ENCODE data around the gene EFCAB9.

- no peak for TF ChIP-seq TAF1 (IDR thresholded peaks at IDR 0.05; ENCODE audit: borderline replicate concordance, insufficient read depth, low read length)
- no peak for TF ChIP-seq POLR2AphosphoS5 (IDR thresholded peaks at IDR 0.05; ENCODE audit: low read depth, low read length)
- TF ChIP-seq, protein P1, sequence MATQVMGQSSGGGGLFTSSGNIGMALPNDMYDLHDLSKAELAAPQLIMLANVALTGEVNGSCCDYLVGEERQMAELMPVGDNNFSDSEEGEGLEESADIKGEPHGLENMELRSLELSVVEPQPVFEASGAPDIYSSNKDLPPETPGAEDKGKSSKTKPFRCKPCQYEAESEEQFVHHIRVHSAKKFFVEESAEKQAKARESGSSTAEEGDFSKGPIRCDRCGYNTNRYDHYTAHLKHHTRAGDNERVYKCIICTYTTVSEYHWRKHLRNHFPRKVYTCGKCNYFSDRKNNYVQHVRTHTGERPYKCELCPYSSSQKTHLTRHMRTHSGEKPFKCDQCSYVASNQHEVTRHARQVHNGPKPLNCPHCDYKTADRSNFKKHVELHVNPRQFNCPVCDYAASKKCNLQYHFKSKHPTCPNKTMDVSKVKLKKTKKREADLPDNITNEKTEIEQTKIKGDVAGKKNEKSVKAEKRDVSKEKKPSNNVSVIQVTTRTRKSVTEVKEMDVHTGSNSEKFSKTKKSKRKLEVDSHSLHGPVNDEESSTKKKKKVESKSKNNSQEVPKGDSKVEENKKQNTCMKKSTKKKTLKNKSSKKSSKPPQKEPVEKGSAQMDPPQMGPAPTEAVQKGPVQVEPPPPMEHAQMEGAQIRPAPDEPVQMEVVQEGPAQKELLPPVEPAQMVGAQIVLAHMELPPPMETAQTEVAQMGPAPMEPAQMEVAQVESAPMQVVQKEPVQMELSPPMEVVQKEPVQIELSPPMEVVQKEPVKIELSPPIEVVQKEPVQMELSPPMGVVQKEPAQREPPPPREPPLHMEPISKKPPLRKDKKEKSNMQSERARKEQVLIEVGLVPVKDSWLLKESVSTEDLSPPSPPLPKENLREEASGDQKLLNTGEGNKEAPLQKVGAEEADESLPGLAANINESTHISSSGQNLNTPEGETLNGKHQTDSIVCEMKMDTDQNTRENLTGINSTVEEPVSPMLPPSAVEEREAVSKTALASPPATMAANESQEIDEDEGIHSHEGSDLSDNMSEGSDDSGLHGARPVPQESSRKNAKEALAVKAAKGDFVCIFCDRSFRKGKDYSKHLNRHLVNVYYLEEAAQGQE (IDR thresholded peaks at IDR 0.05; ENCODE audit: insufficient read depth in 1 of 2, low read depth in 2 of 2, low read length in 2 of 2), result no peak
These were observed 11.7 kb upstream of the EFCAB9 start for GRCh38 chr5:172182291-172182690.

All from PFSK-1 (cell line).